Eye (tissue), 1 donor: ENCODE results near the gene WDFY2.
"Not testable (repeated sequence)": the region's sequence is repeated elsewhere in the genome, so short reads cannot be mapped to it uniquely, and the experiment has no call there.

Source experiments
- DNase-seq: peaks from one replicate; pipeline ENCODE4 v3.0.0-alpha.2; 2015

The WDFY2 gene

GRCh38 chr13:51635137-51635878, 51.0 kb downstream of the WDFY2 start:
- DNase-seq = no peak

GRCh38 chr13:51636349-51636890, 52.2 kb downstream of the WDFY2 start:
- DNase-seq = peak; percentile 8

GRCh38 chr13:51637852-51638215, 53.6 kb downstream of the WDFY2 start:
- no peak for DNase-seq

- peak; percentile 62 for DNase-seq
These were observed 54.1 kb downstream of the WDFY2 start for GRCh38 chr13:51638216-51638871.

GRCh38 chr13:51639171-51639570, 54.9 kb downstream of the WDFY2 start:
- no peak for DNase-seq

- DNase-seq = not testable (repeated sequence)
These were observed 56.4 kb downstream of the WDFY2 start for GRCh38 chr13:51640696-51641095.

- DNase-seq = no peak
These were observed 59.0 kb downstream of the WDFY2 start for GRCh38 chr13:51643105-51643881.

- DNase-seq = no peak
These were observed 59.6 kb downstream of the WDFY2 start for GRCh38 chr13:51643882-51644281.

GRCh38 chr13:51644654-51645053, 60.4 kb downstream of the WDFY2 start:
- DNase-seq = peak; percentile 33

- DNase-seq = peak; percentile 52
These were observed 60.9 kb downstream of the WDFY2 start for GRCh38 chr13:51645154-51645650.

GRCh38 chr13:51645761-51646670, 61.8 kb downstream of the WDFY2 start:
- no peak for DNase-seq

GRCh38 chr13:51647067-51647466, 62.8 kb downstream of the WDFY2 start:
- no peak for DNase-seq

- DNase-seq = not testable (repeated sequence)
These were observed 67.9 kb downstream of the WDFY2 start for GRCh38 chr13:51652193-51652592.

- no peak for DNase-seq
These were observed 75.2 kb downstream of the WDFY2 start for GRCh38 chr13:51659276-51660127.

- no peak for DNase-seq
These were observed 76.6 kb downstream of the WDFY2 start for GRCh38 chr13:51660813-51661212.

- no peak for DNase-seq
These were observed 80.0 kb downstream of the WDFY2 start for GRCh38 chr13:51663973-51664957.

- DNase-seq = no peak
These were observed 81.2 kb downstream of the WDFY2 start for GRCh38 chr13:51665456-51665855.

GRCh38 chr13:51666374-51666773, 82.1 kb downstream of the WDFY2 start:
- DNase-seq = no peak

- DNase-seq = no peak
These were observed 82.6 kb downstream of the WDFY2 start for GRCh38 chr13:51666839-51667238.
